Endothelial cell of umbilical vein (primary cell): ENCODE results near the gene CALHM1.

Experiments used
- EZH2 ChIP-seq: IDR thresholded peaks from 2 replicates; pipeline ENCODE4 v1.6.1; 2012; ENCODE audit warnings: borderline replicate concordance, low read depth, mild to moderate bottlenecking, moderate library complexity, low read length, inconsistent platforms; ENCODE audit not compliant: severe bottlenecking
- GATA2 ChIP-seq: IDR thresholded peaks from 2 replicates; pipeline ENCODE4 v1.7.0; 2011; ENCODE audit warnings: low read depth, mild to moderate bottlenecking, moderate library complexity, mixed read lengths, low read length; ENCODE audit not compliant: insufficient read length, insufficient read depth
- POLR2A ChIP-seq: IDR thresholded peaks from 2 replicates; pipeline ENCODE4 v1.6.1; 2012; ENCODE audit warnings: low read depth, mild to moderate bottlenecking, control low read depth, low read length
- TF ChIP-seq, protein P1 (sequence below), 2 donors: IDR thresholded peaks; 1 replicate in 1 of 2; 2 replicates in 1 of 2; pipeline ENCODE4 v1.5.1; 2011; ENCODE audit warnings: low read length in 2 of 2, mild to moderate bottlenecking in 2 of 2, moderate library complexity in 2 of 2, control low read depth in 1 of 2, inconsistent platforms in 1 of 2, low read depth in 1 of 2; ENCODE audit not compliant: insufficient read depth in 1 of 2; ENCODE audit errors: extremely low read depth in 1 of 2

DNA sequence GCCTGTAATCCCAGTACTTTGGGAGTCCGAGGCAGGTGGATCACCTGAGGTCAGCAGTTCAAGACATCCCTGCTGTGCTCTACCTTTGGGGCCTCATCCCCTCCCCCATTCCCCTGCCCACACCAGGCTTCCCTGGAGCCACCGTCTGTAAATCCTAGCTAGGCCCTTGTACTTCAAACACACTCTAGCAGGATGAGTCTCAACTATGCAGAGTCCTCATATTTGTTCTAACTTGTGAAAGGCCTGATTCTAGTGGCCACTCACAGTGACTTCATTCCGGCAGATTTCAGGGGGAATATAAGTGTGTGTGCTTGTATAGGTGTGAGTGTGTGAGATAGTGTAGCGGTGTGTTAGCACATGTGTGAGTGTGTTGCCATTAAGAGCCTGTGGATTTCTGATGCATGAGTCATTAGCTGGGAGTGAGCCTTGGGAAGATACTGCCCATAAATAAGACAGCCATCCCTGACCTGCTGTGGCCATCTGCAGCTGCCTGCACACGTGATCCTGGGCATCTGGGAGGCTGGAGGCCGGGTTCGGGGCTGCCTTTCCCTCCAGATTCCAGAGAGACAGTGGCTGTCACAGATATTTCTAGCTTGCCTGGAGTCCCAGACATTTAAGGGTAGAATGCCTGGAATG is 33.1 kb upstream of the CALHM1 start:
- TF ChIP-seq POLR2A (no peak), EZH2 (no peak), GATA2 (no peak)
- TF ChIP-seq, protein P1, sequence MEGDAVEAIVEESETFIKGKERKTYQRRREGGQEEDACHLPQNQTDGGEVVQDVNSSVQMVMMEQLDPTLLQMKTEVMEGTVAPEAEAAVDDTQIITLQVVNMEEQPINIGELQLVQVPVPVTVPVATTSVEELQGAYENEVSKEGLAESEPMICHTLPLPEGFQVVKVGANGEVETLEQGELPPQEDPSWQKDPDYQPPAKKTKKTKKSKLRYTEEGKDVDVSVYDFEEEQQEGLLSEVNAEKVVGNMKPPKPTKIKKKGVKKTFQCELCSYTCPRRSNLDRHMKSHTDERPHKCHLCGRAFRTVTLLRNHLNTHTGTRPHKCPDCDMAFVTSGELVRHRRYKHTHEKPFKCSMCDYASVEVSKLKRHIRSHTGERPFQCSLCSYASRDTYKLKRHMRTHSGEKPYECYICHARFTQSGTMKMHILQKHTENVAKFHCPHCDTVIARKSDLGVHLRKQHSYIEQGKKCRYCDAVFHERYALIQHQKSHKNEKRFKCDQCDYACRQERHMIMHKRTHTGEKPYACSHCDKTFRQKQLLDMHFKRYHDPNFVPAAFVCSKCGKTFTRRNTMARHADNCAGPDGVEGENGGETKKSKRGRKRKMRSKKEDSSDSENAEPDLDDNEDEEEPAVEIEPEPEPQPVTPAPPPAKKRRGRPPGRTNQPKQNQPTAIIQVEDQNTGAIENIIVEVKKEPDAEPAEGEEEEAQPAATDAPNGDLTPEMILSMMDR (IDR thresholded peaks at IDR 0.05; ENCODE audit: extremely low read depth in 1 of 2, insufficient read depth in 1 of 2, low read depth in 1 of 2, low read length in 2 of 2), result no peak
